UCSD-AML1 (cell line): Measurements from ENCODE around the gene MRGPRG.
"Not testable (repeated sequence)": the region's sequence is repeated elsewhere in the genome, so short reads cannot be mapped to it uniquely, and the experiment has no call there.

Experiments used
- DNase-seq: peaks from one replicate; lab custom pipeline; 2025; ENCODE audit not compliant: unreplicated experiment; lab: John Stamatoyannopoulos, UW

The MRGPRG gene

GRCh38 chr11:3177931-3178330, 40.7 kb downstream of the MRGPRG start:
- DNase-seq: no peak

GRCh38 chr11:3176487-3176886, 42.1 kb downstream of the MRGPRG start:
- no peak for DNase-seq

- DNase-seq: no peak
Observed at GRCh38 chr11:3175194-3175593, 43.4 kb downstream of the MRGPRG start.

- DNase-seq: no peak
Observed at GRCh38 chr11:3174387-3174786, 44.2 kb downstream of the MRGPRG start.

GRCh38 chr11:3173795-3174194, 44.8 kb downstream of the MRGPRG start:
- DNase-seq: no peak

GRCh38 chr11:3171931-3172560, 46.6 kb downstream of the MRGPRG start:
- no peak for DNase-seq

- DNase-seq: no peak
Observed at GRCh38 chr11:3170756-3171650, 47.6 kb downstream of the MRGPRG start.

GRCh38 chr11:3170044-3170755, 48.4 kb downstream of the MRGPRG start:
- no peak for DNase-seq

GRCh38 chr11:3169255-3170043, 49.2 kb downstream of the MRGPRG start:
- peak; percentile 88 for DNase-seq

- DNase-seq: not testable (repeated sequence)
Observed at GRCh38 chr11:3168742-3169254, 49.8 kb downstream of the MRGPRG start.
